Uterus (tissue), 2 donors: ENCODE data around the gene STK38.

Experiments
- POLR2A ChIP-seq, 2 donors: fragments of 450-650 bp; IDR thresholded peaks; one replicate each; pipeline ENCODE4 v1.6.1; 2016; ENCODE audit warnings: antibody characterized with exemption in 2 of 2, mild to moderate bottlenecking in 1 of 2, moderate library complexity in 1 of 2
- TF ChIP-seq, protein P1 (sequence below), 4 experiments: fragments of 200-600 bp in 2 of 4; fragments of 450-650 bp in 2 of 4; sonication (generic) in 2 of 4; IDR thresholded peaks; one replicate each; pipeline ENCODE4 v1.5.1; 2016 to 2019; ENCODE audit warnings: antibody characterized with exemption in 4 of 4, mild to moderate bottlenecking in 2 of 4, moderate library complexity in 1 of 4

DNA sequence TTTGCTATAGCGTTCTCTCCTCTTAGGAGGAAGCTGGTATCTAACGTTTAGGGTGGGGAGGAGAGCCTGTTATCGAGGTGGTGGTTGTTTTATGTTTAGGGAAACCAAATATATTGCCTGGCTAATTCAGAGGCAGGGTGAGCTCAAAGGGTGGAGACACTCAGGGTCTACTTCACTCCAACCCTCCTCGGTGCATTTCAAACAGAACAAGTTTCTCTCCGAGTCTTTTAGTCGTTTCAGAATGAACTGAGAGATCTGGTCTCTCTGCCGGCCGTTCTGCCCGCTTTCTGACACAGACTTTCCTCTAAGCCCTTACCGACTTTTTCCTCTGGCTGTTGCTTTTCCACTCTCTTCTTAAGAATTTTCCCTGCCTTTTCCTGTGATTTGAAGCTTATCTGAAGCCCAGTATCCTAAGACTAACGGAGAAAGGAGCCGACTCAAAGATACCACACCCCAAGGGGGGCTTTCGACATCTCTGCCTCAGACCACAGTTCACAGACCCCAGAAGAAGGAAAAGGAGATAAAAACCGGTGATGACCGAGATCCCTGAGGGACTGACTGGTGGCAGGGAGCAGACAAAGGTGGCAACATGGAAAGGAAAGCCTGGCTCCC, 865 bp downstream of the STK38 start:
- TF ChIP-seq POLR2A (IDR thresholded peaks at IDR 0.05) = peak in 1 of 2 donors; percentile 17
- TF ChIP-seq, protein P1, sequence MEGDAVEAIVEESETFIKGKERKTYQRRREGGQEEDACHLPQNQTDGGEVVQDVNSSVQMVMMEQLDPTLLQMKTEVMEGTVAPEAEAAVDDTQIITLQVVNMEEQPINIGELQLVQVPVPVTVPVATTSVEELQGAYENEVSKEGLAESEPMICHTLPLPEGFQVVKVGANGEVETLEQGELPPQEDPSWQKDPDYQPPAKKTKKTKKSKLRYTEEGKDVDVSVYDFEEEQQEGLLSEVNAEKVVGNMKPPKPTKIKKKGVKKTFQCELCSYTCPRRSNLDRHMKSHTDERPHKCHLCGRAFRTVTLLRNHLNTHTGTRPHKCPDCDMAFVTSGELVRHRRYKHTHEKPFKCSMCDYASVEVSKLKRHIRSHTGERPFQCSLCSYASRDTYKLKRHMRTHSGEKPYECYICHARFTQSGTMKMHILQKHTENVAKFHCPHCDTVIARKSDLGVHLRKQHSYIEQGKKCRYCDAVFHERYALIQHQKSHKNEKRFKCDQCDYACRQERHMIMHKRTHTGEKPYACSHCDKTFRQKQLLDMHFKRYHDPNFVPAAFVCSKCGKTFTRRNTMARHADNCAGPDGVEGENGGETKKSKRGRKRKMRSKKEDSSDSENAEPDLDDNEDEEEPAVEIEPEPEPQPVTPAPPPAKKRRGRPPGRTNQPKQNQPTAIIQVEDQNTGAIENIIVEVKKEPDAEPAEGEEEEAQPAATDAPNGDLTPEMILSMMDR (IDR thresholded peaks at IDR 0.05) = no peak
